GM19324 (cell line): ENCODE measurements around the gene MRPL18.
"Not testable (repeated sequence)": the region's sequence is repeated elsewhere in the genome, so short reads cannot be mapped to it uniquely, and the experiment has no call there.

Experiments used
- ATAC-seq: cut with Tn5 transposase; IDR thresholded peaks from one replicate; pipeline ENCODE4 v1.9.1; 2021; ENCODE audit warnings: mild to moderate bottlenecking, moderate library complexity; ENCODE audit not compliant: unreplicated experiment, low FRiP score

The MRPL18 gene

GRCh38 chr6:159769470-159769869 is 20.8 kb upstream of the MRPL18 start:
- ATAC-seq: no peak

- no peak for ATAC-seq
Observed at GRCh38 chr6:159772196-159772595, 18.1 kb upstream of the MRPL18 start.

GRCh38 chr6:159777240-159777904 is 12.9 kb upstream of the MRPL18 start:
- ATAC-seq: no peak

GRCh38 chr6:159778131-159778530 is 12.1 kb upstream of the MRPL18 start:
- ATAC-seq: no peak

- ATAC-seq: no peak
Observed at GRCh38 chr6:159778542-159779103, 11.6 kb upstream of the MRPL18 start.

GRCh38 chr6:159788276-159788675 is 2.0 kb upstream of the MRPL18 start:
- ATAC-seq: no peak

GRCh38 chr6:159788753-159789376 is 1.4 kb upstream of the MRPL18 start:
- peak; percentile 1 for ATAC-seq

GRCh38 chr6:159789377-159790148 is 704 bp upstream of the MRPL18 start, which contains the start of gene TCP1:
Gene TCP1, minus strand, starts transcription at chr6:159789602. Its CDS starts 134 bp downstream, at chr6:159789468.
- peak; percentile 89 for ATAC-seq

- ATAC-seq: no peak
Observed at GRCh38 chr6:159790956-159791598, 810 bp downstream of the MRPL18 start.

- ATAC-seq: not testable (repeated sequence)
Observed at GRCh38 chr6:159794976-159795375, 4.7 kb downstream of the MRPL18 start.

GRCh38 chr6:159797554-159797953 is 7.3 kb downstream of the MRPL18 start:
- ATAC-seq: no peak

GRCh38 chr6:159800141-159800865 is 10.0 kb downstream of the MRPL18 start, which contains the start of gene PNLDC1:
Gene PNLDC1, plus strand, starts transcription at chr6:159800276. Its CDS starts 32 bp downstream, at chr6:159800308.
- ATAC-seq: no peak

- ATAC-seq: no peak
Observed at GRCh38 chr6:159801935-159802334, 11.7 kb downstream of the MRPL18 start.

- no peak for ATAC-seq
Observed at GRCh38 chr6:159804504-159804903, 14.2 kb downstream of the MRPL18 start.

- no peak for ATAC-seq
Observed at GRCh38 chr6:159805440-159806020, 15.3 kb downstream of the MRPL18 start.

- ATAC-seq: no peak
Observed at GRCh38 chr6:159806021-159806458, 15.8 kb downstream of the MRPL18 start.

GRCh38 chr6:159807150-159807858 is 17.0 kb downstream of the MRPL18 start:
- ATAC-seq: no peak

- ATAC-seq: no peak
Observed at GRCh38 chr6:159808647-159809046, 18.4 kb downstream of the MRPL18 start.

- no peak for ATAC-seq
Observed at GRCh38 chr6:159809149-159809548, 18.9 kb downstream of the MRPL18 start.
